GM18909 (cell line): ENCODE results near the gene LSM2.

Experiments used
- ATAC-seq: cut with Tn5 transposase; IDR thresholded peaks from one replicate; pipeline ENCODE4 v1.9.1; 2021; ENCODE audit warnings: mild to moderate bottlenecking; ENCODE audit not compliant: unreplicated experiment, poor library complexity

LSM2 gene

DNA sequence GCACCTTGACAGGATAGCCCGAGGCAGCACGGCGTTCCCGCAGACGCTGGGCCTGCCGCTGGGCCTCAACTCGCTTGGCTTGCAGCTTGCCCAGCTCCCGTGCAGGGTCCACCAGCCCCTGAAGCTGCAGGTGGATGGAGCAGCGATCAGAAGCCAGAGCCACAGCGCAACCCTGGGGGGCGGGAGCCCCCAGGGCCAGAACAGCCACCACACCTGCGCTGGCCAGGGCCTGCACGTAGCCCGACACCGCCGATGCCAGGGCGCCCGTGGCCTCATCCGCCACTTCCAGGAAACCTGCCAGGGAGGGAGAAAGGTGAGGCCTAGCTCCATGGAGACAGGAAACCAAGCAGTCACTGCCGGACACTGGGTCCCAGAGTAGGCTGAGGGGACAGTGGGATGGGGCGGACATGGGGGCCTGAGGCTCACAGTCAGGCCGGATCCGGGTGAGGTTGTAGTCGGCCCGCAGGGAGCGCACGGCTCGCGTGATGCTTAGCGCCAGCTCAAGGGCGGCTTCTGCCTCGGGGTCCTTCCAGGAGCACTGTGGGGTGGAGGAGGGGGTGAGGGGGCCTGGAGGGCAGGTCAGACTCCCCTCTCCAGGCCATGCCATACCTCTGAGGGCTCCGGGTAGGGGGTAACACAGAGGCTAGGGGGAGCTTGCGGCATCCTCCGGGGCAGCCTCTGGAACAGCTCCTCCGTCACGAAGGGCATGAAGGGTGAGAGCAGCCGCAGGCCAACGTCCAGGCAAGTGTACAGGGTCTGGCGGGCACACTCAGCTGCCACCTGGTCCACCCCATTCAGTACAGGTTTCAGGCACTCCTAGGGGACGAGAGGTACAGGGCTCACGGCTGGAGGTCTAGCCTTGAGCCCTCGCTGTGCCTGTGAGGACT is 27.5 kb downstream of the LSM2 start:
- no peak for ATAC-seq

DNA sequence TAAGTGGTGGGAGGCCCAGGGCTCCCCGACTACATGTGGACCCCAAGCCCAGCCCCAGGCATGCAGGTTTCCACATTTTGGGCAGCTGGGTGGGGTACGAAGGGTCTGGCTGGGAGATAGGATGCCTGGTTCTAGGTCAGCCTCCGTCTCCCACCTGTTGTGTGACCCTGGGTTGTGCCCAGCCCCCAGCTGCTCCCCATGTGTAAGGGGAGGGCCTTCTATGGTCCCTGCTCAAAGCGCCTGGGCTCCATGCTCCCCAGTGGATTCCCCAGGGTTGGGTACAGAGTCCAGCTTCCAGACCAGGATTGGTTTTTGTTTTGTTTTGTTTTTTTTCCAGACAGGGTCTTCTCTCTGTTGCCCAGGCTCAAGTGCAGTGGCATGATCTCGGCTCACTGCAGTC is 28.6 kb downstream of the LSM2 start:
- no peak for ATAC-seq

DNA sequence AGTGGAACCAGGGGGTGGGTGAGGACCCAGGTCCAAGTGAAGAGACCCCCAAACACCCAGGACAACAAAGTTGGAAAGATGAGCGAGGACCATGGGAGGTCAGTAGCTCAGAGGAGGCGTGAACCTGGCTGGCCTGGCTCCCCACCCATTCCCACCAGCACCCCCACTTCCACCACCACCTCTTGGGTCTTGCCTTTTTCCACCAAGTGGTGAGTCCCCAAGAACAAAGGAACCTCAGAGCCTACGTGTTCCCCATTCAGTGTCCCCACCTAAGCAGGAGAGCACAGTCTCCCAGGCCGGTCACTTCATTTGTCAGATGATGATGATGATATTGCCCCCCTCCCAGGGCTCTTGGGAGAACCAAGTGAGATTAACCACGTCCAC is 29.1 kb downstream of the LSM2 start:
- ATAC-seq: no peak

DNA sequence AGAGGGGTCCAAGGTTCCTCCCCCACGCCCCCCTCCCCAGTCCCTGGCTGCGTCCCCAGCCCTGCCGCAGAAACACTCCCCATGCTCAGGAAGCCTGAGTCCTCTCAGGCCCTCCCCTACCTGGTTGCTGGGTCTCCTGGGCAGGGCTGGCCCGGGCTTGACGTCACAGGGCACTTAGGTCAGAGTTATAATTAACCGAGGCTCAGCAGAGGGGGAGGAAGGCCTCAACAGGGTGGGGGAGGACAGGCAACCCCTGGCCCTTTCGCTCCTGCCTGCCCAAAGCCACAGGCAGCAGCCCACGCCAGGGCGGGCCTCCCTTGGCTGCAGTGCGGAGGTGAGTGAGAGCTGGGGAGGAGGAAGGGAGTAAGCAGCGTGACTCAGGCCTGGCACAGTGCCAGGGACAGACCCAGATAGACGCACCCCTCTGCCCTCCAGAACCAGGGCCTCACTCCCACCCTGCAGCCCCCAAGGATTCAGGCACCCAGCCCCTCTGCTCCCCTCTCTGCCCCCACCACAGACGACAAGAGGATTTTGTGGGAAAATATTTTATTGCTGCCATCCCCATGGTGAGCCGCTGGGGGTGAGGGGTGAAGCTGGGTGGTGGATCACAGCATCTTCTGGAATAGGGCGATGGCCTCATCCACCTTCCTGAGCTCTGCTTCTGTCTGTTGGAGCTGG is 29.6 kb downstream of the LSM2 start, which contains the start of gene VWA7:
VWA7 (minus strand) TSS at position 340 of the 678 bp plus-strand sequence. CDS start 549 bp downstream, outside the sequence.
- ATAC-seq: peak; percentile 74

DNA sequence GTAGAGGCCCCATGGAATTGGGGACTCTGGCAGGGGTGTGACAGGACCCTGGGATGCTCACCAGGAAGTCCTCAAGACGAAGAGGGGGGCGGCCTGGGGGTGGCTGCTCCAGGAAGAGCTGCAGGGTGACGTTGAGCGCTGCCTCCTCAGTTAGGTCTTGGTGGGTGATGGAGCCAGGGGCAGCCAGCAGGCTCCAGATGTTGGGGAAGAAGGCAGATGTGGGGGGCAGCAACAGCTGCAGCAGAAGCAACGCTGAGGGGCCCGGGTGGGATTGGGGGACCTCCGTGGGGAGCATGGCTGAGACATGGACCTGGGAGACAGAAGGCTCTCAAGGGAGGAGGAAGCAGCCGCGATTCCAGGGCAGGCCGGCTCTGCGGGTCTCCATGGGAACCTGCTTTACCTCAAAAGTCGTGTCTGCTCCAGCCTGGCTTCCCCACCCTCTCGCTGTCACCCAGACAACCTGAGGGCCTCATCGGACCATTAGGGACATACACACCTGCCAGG is 30.2 kb downstream of the LSM2 start:
- no peak for ATAC-seq

DNA sequence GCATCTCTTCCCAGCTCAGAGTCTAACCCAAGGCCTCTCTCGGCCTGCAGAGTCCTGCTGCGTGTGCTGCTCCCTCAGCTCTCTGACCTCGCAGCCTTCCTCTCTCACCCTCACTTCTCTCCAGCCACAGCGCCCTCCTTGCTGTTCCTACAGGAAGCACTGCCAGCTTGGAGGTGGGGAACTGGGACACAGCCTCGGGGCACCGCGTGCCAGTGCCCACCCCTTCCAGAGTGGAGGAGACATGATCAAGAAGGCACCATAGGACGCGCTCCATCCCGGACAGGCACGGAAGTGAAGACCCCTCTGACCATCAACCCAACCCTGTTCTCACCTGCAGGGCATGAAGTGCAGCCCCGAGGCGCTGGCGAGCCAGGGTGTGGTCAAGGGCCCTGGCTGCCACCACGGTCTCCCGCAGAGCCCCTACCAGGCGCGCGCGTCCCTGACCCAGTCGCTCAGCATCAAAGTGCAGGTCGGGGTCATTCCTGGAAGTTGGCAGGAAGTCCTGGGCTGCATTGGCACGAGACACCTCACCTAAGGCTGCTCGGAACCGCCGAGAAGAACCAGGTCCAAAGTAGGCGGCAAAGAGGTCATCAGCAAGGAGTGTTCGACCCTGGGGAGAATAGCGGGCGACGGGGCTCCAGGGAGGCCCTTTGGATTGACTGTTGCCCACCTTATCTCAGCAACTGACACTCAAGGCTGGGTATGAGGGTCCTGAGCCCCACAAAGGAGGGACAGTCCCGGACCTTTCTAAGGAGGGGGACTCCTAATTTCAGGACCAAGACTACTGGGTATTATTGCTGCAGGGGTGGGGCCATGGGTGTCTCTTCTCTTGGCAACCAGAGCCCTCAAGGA is 30.9 kb downstream of the LSM2 start:
- no peak for ATAC-seq

DNA sequence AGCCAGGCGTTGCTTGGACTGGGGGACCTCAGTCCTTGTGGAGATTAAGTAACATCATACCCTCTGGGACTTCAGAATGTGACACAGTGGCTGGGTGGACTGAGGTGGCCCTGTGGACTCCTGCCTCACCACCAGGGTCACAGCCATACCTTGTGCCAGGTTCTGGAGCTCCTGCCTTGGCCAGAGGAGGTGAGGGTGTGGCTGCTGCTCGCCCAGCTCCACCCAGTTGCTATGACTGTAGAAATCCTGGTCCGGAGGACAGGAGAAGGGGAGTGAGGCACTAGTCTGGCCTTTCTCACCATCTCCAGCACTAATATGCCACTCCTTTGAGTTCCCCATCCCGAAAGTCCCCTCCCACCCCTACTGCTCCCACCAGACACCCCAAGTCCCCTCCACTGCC is 31.6 kb downstream of the LSM2 start:
- ATAC-seq: no peak

DNA sequence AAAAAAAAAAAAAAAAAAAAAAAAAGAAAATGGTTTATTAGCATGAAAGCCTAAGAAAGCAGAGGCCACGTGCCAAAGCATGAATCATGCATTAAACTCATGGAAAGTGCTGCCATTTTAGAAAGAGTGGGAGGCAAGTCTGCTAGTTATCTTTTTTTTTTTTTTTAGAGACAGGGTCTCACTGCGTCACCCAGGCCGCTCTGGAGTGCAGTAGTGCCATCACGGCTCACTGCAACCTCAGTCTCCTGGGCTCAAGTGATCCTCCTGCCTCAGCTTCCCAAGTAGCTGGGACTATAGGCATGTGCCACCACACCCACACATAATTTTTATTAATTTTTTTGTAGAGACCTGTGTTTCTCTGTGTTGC is 34.8 kb downstream of the LSM2 start:
- ATAC-seq: no peak

DNA sequence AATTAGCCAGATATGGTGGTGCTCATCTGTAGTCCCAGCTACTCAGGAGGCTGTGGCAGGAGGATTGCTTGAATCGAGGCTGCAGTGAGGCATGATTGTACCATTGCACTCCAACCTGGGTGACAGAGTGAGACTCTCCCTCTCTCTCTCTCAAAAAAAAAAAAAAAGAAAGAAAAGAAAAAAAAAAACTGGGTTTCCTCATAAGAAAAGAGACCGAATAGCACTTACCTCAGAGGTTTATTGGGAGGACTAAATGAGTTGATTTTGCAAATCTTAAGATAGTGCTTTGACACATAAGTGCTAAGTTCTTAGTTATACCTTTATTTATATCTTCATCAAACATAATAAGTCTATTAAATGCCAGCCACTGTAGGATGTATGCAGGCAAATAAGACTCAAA is 35.9 kb downstream of the LSM2 start:
- no peak for ATAC-seq

DNA sequence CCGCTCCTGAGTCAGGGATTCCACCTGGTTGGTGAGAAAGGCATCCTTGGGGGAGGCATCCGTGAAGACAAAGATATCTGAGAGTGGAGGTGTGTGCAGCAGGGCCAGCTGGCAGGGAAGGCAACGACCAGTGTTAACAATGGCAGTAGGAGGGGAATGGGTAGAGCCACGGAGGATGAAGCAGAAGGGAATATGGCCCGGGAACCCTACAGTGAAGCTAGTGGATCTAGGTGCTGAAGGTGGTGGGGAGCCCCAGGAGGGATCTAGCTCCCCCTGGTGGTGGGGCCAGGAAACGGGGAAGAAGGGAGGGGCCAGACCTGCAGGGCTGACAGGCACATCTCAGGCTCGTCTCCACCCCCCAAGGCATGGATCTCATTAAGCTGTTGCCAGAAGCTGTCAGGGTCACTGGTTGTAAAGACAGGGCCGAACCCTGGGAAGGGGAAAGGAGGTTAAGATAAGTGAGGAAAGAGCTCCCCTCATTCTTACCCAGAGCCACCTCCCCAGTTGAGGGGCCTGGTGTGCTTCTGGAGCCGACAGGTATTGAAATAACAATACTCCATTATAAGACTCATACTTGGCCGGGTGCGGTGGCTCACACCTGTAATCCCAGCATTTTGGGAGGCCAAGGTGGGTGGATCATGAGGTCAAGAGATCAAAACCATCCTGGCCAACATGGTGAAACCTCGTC is 36.9 kb downstream of the LSM2 start:
- no peak for ATAC-seq

DNA sequence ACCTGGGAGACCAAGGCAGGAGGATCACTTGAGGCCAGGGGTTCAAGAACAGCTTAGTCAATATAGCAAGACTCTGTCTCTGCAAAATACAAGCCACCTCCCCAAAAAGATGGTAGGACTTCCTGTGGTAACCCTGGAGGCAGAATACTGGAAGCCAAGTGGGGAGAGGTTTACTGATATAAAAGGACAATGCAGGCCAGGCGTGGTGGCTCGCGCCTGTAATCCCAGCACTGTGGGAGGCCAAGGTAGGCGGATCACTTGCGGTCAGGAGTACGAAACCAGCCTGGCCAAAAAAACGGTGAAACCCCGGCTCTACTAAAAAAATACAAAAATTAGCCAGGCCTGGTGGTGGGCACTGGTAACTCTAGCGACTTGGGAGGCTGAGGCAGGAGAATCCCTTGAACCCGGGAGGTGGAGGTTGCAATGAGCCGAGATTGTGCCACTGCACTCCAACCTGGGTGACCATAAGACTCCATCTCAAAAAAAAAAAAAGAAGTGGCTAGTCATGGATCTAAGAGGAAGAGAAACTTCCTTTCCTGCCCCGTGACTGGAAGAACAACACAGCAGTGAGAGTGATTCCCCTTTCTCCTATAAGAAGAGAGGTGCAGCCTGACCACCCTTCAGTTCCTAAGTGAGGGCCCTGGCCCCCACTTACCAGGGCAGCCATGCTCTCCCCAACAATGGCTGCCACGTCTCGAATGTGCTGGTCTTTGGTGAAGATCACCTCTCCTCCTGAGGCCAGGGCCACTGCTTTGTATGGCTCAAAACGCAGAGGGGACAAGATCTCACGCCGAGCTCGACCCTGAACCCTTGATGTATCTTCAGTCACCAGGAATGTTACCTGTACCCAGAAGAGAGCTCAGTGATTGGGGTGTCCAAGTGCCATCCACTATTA is 38.2 kb downstream of the LSM2 start:
- no peak for ATAC-seq

DNA sequence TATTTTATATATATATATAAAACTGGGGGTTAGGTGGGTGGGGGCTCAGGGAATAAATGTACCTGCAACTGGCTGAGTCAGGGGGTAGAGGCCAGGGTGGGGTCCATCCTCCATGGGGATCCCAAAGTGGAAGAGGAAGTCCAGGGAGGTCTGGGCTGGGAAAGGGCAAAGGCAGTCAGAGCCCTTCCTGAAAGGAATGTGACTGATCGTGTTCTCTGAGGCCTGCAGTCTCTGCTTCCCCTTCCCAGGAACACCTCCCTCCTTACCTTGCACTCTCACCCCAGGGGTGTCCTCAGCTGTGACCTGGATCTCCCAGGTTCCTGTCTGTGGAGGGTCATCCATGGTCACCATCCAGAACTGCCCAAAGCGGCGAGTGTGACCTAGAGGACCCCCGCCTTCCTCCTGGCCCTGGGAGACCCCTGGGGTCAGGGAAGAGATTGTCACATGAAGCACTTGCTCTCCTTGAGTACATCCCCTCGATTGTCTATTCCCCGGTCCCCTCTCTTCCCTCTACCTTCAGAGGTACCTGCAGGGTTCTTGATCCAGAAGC is 39.6 kb downstream of the LSM2 start:
- ATAC-seq: no peak

DNA sequence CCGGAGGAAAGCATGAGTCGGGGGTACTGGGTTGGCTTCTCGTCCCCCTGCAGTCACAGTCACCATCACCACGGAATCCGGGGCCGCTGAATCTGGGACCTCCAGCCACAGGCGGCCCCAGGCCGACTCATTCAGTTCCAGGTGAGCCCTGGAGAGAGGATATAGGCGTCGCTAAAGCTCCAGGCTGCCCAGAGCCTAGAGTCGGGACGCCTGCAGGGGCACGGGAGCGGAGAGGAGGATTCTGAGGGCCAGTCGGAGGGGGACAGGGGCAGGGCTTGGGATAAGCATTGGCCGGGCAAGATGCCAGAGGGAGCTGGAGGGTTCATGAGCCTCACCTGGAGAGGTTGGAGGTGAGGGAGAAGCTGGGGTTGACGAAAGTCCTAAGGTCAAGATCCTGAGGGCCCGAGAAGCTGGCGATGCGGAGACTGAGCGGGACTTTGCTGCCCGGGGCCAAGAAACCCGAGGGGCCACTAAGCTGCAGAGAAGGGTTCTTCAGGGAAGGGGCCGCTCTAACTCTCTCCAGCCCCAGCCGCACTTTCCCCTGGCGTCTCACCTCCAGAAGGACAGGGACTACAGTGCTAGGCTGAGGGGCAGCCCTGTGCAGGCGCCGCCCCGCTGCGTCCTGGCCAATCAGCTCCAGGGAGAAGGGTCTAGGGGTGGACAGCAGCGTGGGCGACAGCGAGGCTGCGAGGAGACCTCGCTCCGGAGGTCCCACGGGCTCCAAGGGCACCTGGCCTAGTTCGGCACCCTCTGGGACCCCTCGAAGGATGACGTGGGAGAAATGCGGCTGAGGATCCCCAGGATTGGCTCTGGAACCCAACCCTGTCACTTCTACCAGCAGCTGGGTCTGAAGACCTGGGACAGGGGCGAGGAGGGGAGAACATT is 40.6 kb downstream of the LSM2 start:
- no peak for ATAC-seq

DNA sequence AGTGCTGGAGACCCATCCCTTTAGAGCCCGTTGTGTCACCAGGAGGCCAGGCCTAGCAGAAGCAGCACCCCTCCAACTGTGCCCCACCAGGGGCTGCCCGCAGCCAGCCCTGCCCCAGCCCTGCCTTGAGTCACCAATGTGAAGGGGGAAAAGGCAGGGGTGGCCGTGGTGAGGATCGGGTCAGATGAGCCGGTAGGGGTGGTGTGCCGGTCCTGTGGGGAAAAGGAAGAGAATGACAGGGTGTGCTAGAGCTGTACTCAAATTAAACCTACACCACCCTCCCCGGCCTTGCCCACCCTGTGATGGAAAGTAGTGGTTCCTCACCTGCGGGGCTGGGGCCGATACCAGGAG is 41.2 kb downstream of the LSM2 start:
- no peak for ATAC-seq

DNA sequence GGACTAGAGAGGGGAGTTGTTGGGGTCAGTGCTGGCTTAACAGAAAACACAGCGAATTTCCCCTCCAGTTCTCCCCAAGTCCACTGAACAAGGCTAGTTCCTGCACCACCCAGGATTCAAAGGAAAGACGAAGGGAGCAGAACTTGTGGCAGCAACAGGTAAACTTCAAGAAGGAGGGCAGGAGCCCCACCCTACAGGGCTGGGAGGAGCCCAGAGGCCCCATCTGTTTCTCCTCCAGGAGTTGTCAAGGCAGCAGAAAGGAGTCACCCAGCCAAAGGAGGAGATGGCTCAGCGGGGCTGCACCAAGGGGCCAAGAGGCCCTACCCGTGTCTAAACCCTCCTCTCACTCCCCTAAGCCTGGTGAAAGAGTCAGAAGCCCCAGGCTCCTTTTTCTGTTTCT is 42.6 kb downstream of the LSM2 start:
- no peak for ATAC-seq

DNA sequence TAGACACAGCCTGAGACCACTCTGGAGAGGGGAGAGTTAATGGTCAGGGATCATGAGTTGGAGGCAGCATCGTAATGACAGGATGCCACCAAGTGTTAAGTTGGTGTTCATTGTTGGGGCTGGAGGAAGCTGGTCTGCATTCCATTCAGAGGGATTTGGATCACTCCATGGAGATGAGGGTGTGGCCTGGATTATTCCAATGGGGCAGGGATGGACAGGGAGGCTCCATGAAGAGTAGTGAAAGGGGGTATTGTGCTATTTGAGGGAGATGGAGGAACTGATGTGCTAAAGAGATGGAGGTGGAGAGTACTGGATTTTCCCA is 43.2 kb downstream of the LSM2 start:
- ATAC-seq: no peak

DNA sequence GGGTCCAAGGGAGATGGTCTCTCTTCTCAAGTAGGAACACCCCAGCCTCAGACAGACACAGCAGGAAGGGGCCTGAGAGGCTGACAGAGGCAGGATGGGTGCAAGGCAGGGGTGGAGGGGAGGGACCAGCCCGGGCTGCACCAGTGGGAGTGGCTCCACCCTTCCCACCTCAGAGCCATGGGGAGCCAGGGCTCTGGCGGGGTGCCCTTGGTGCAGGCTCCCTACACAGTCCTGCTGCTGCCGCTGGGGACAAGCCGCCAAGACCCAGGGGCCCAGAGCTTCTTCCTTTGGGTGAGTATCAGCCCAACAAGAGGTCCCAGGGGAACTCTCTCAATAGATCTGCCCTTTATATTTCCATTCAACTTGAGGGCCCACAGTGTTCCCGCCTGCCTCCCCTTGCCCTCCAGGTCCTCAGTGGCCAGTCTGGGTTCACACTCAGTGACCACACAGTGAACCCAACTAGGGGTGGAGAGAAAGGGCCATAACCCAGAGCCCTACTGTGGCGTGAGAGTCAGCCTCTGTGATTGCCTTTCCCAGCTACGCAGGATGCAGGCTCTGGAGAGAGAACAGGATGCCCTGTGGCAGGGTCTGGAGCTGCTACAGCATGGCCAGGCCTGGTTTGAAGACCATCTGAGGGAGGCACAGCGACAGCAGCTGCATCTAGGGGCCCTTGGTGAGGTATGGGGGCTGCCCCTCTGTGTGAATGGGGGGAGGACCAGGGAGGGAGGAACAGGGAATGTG is 43.7 kb downstream of the LSM2 start:
- no peak for ATAC-seq

DNA sequence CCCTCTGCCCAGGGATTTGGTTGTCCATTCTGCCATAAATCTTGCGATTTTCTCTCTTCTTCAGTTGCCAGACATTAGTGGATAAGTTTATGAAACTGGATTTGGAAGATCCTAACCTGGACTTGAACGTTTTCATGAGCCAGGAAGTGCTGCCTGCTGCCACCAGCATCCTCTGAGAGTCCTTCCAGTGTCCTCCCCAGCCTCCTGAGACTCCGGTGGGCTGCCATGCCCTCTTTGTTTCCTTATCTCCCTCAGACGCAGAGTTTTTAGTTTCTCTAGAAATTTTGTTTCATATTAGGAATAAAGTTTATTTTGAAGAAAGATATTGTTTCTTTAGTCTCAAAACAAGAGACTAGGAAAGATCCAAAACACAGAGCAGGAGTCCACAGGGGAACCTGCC is 44.4 kb downstream of the LSM2 start, which contains the start of gene SAPCD1:
SAPCD1 (plus strand) TSS at position 301 of the 400 bp plus-strand sequence. CDS start 399 bp downstream, outside the sequence.
- ATAC-seq: no peak
